Measurements from ENCODE around the gene SEMA4G. TPM values are rescaled to one million over a fixed set of nuclear protein-coding genes. Genes with fewer than 3 reads are reported as not detected.

Gene SEMA4G
- total and polyA plus RNA-seq, 2 of the 13 experiments (the other 11 are each of a cell fraction or from before 2014, with no cell fraction given) = 46.2 to 207 TPM

DNA sequence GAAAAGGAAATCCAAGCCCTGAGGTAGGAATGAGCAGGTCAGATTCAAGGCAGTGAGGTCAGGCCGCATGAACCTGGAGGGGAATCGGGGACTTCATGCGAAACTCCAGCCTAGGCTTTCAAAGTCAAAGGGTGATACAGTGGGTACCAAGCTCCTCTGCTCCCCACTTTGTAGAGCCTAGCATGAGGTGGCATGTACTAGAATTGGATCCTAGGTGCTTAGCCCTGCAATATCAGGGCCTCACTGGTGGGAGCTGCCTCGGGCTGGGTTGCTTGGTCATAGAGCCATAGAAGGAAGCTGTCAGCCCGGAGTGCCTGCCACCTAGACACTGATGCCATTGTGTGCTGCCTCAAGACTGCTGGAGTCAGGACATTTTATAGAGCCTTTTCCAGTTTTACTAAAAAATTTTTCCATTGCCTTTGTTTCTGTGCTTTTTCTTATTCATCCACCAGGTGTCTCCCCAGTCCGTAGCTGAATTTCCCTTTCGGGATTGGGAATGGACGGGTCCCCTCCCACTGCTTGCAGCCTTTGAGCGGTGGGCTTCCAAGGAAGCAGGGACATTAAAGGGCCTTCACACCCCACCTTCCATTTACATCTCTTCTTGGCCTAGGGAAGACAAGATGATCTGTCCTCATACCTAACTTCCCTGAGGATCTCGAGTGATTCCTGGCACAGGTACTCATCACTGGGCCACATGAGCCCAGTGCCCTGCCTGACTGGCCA lies 24.8 kb downstream of the SEMA4G start (continued):
- TF ChIP-seq TFE3 (CRISPR knock-in tag; IDR thresholded peaks at IDR 0.05) (no peak), CSRNP1 (CRISPR knock-in tag; IDR thresholded peaks at IDR 0.05) (0 out of 2 replicates have a peak, but pooled peaks have one; percentile 20), ZNF563 (CRISPR knock-in tag; IDR thresholded peaks at IDR 0.05) (no peak), ZNF484 (CRISPR knock-in tag; IDR thresholded peaks at IDR 0.05; ENCODE audit: borderline replicate concordance, low read depth) (no peak), CC2D1A (CRISPR knock-in tag; IDR thresholded peaks at IDR 0.05) (no peak), TARDBP (CRISPR knock-in tag; IDR thresholded peaks at IDR 0.05) (no peak), MED8 (CRISPR knock-in tag; IDR thresholded peaks at IDR 0.05; ENCODE audit: insufficient replicate concordance) (no peak), SATB2 (CRISPR knock-in tag; IDR thresholded peaks at IDR 0.05) (no peak), ZFP36L1 (CRISPR knock-in tag; IDR thresholded peaks at IDR 0.05) (no peak), ZNF280D (CRISPR knock-in tag; IDR thresholded peaks at IDR 0.05) (no peak), ZNF10 (CRISPR knock-in tag; IDR thresholded peaks at IDR 0.05; ENCODE audit: borderline replicate concordance, low read depth) (no peak), HNF4A (CRISPR knock-in tag; IDR thresholded peaks at IDR 0.05) (no peak), CBX1 (IDR thresholded peaks at IDR 0.05; ENCODE audit: low read depth) (no peak), TEAD3 (CRISPR knock-in tag; optimal IDR thresholded peaks at IDR 0.05; ENCODE audit: borderline replicate concordance) (peak; percentile 11)
- TF ChIP-seq, protein P1, sequence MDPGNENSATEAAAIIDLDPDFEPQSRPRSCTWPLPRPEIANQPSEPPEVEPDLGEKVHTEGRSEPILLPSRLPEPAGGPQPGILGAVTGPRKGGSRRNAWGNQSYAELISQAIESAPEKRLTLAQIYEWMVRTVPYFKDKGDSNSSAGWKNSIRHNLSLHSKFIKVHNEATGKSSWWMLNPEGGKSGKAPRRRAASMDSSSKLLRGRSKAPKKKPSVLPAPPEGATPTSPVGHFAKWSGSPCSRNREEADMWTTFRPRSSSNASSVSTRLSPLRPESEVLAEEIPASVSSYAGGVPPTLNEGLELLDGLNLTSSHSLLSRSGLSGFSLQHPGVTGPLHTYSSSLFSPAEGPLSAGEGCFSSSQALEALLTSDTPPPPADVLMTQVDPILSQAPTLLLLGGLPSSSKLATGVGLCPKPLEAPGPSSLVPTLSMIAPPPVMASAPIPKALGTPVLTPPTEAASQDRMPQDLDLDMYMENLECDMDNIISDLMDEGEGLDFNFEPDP (CRISPR knock-in tag; conservative IDR thresholded peaks at IDR 0.05) = 0 out of 2 replicates have a peak, but pooled peaks have one; percentile 22
